DMS153 treated with DMSO at 0.1 percent for 48 hours (cell line): ENCODE measurements around the gene PDC.

ENCODE experiments used
- DNase-seq: peaks from one replicate; lab custom pipeline; 2025; ENCODE audit not compliant: unreplicated experiment; lab: John Stamatoyannopoulos, UW

PDC gene

DNA sequence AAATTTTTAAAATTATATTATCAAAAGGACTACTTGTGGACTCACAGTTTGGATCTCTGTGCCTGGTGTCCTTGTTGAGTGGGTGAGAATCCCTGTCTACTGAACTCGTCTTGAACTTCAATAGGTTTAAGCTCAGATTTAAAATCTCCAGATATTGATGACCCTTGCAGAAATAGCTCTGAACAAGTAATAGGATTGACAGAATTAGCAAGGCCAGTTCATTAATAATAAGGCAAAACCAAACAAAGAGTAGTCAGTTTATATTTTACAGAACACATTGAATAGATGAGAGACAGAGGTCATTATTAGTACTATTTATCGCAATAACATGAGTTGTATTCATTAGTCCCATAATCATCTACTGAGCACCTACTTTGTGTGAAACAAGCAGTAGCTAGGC is at the start of gene PDC:
PDC (minus strand) TSS at position 101 of the 400 bp plus-strand sequence. CDS start 11,655 bp downstream, outside the sequence.
- DNase-seq: no peak

DNA sequence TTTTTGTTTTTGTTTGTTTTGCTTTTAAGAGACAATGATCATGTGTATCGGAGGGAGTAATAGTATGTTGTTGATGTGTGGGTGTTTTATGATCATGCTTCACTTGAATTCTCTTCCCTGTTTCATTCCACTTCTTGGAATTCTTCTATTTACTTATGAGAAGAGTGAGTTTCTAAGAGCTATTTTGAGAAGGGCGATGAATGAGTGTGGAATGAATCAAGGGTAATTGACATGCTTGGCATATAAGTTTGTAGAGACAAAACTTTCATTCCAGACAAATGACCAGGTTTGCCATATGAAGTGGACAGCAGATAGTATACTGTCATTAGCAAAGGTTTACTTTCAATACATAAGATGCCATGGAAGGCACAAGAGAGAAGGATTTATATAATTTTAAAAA is 42.3 kb upstream of the PDC start:
- DNase-seq: no peak

DNA sequence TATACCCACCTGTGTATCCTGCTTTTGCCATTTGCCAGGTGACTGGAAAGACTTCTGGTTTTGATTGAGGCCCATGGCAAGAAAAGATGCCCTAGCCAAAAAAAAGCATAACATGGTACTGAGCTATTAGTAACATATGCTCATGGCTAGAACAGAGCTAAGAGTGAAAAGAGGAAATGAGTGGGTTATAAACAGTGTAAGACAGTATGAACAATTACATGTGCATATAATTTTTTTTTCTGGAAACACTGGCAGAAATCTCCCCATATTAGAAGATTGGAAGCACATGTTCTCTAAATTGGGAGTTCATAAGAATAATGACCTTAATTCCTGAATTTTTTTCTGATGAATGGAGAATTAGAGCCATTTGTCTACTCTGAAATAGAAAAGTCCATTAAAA is 41.2 kb upstream of the PDC start:
- DNase-seq: no peak

DNA sequence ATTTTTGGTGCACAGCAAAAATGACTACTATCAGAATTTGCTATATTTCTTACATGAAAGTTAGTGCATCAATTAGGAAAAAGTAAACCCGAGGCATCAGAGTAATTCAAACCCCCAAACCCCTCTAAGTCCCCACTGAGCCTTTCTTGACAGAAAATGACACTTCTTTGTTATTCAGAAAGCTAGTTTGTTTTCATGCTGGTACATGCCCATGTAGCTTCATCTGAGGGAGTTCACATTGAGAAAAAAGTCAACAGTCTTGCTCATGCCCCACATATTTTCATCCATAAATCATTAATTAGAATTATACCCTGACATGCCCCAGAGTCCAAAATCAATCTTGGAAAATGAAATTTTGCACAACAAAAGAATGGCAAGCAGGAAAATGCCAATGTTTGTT is 39.9 kb upstream of the PDC start:
- DNase-seq: no peak

DNA sequence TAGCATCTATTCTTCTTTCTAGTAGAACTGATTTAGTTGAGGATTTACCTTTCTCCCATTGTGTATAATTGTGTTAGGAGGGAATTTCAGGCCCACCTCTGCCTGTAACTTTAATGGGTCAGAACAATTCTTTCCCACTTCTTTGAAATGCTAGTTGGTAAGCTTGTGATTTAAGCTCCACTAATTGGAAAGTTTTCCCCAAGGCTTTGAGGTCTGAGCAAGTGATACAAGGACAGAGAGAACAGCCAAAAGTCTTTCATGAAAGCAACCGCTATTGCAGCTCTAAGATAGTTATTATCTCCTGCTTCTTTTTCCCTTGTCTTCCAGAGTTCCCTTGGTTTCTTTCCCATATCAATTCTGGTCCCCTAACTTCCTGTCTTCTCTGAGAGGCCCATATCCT is 38.7 kb upstream of the PDC start:
- no peak for DNase-seq

DNA sequence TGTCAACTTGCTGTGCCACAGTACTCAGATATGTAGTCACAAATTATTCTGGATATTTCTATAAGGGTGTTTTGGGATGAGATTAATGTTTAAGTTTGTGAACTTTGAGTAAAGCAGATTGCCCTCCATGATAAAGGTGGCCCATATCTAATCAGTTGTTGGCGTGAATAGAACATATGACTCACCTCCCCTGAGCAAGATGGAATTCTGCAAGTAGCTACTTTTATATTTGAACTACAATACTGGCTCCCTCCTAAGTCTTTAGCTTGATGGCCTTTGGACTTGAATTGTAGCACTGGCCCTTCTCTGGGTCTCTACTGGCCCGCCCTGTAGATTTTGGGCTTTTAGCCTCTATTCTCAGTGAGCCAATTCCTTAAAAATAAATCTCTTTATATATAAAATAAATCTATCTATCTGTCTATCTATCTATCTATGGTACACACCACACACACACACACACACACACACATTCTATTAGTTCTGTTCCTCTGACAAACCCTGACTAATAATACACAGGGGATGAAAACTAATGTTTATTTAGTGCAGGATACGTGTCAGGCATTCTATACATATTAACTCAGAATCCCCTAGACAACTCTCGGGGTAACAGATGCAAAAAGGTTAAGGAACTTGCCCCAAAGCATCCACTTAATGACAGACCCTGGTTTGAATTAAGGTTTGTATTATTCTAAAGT is 37.9 kb upstream of the PDC start:
- DNase-seq: no peak

DNA sequence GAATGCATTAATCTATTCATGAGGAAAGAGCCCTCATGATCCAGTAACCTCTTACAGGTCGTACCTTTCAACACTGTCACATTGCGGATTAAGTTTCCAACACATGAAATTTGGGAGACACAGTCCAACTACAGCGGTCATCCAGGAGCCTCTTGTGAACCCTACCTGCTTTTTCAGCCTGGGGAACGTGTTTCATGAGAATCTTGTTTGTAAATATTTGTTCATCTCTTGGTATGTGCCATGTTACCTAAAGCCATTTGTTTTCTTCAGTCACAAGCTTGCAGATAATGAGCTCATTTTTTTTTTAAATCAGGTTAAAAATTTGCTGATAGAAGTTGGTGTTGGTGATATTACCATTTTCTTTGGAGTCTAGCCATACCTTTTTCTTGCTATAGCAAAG is 37.2 kb upstream of the PDC start:
- DNase-seq: no peak

DNA sequence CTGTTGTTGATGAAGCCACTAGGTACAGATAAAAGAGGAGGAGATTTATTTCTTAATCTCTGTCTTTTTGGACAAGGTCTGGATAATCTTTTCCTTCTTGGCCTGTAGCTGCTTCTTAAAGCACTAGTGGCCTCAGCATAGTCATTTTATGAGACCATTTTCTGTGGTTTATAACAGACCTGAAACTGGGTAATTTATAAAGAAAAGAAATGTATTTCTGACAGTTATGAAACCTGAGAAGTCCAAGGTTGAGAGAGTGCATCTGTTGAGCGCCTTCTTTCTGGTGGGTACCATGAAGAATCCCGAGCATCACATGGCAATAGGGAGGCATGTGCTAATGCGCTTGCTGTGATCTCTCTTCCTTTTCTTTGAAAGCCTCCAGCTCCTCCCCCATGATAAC is 36.7 kb upstream of the PDC start:
- DNase-seq: no peak

DNA sequence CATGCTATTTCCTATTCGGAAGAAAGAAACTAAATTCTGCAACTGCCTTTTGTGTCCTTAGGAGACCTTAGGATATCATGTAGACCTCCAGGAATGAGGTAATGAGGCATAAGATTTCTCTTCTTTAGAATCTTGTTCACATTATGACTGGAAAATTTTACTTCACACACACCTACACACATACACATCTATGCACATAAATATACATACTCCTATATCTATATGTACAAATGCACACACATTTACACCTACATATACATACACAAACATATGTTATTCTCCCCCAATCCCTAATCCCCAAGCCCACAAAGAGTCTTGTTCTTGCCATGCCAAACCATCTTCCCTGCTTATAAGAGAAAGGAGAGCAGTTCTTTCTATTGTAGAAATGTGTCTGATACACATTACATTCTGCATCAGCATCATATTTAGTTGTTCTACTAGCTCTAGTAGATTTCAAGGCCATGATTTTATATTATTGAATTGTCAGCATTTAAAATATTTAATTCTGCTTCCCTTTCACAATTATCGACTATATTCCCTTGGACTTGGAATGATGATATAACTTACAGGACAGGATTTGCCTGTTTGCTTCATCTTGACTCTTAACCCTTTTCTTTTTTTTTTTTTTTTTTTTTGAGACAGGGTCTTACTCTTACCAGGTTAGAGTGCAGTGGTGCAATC is 35.4 kb upstream of the PDC start:
- no peak for DNase-seq

DNA sequence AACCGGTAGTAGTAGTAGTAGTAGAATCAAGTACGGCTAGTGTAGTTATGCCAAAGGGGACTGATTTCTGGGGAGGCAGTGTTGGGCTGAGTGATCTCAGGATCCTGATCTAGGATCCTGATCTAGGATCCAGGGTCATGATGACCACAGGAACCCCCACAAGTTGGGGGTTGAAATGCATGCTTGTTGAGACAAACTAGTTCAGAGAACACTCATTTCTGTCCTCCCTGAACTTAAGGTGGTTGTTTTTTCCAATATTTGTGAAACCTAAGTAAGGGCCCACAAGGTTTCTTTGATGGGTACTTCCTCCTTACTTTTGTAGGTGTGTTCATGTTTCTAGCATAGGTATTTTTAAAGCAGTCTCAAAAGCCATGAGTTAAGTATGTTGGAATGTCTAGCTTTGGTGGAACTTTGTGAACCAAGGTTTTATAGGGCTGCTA is 33.9 kb upstream of the PDC start:
- no peak for DNase-seq

DNA sequence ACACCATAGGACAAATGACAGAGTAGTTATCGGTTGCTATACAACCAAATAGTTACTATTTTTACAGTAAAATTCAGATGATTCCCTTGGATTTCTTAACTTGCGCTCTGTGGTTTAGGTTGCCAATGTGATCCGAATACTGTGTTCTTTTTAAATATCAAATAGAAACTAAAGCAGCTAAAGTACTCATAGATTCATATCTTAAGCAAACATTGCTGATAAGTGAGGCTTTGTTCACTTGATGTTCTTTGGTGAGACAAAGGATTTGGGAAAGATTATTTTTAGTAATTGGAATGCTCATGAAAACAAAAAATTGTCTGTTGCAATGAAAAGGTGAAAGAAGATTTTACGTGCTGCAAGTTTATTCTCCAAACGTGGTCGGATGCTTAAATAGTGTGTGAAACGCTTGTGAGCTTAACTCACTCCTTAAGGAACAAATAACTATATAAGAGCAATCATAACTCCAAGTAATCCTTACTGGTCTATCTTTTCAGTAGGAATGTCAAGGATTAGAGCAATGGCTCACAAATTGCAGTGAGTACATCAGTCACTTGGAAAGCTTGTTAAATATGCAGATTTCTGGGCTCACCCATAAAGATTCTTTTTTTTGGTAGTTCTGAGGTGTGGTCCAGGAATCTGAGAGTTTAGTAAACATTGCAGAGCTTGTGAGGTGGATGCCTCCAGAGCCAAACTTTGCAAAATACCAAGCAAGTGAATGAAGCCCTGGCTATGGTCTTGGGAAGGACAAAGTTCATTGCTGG is 31.8 kb upstream of the PDC start:
- DNase-seq: no peak

DNA sequence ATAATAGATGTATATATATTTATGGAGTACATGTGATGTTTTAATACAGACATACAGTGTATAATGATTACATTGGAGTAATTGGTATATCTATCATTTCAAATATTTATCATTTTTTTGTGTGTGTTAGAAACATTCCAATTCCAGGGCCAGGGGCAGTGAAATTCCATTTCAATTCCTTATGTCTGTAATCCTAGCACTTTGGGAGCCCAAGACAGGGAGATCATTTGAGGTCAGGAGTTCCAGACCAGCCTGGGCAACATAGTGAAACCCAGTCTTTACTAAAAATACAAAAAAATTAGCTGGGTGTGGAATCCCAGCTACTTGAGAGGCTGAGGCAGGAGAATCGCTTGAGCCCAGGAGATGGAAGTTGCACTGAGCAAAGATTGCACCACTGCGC is 30.4 kb upstream of the PDC start:
- DNase-seq: no peak

DNA sequence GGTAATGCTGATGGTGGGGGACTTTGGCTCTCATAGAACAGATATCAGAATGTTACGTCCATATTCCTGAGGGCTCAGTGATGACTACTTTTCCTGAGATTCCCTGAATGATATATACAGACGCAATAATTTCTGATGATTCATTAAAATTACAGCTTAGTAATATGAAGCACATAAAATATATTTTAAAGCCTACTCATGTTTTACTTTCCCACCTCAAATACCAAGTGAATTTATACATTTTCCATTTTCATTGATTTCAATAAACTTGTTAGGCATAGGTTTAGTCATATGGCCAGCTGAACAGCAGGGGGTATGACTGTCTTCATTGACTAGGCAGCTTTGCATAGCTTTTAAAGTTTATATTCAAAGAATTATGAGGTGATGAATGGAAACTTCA is 26.2 kb upstream of the PDC start:
- DNase-seq: no peak

DNA sequence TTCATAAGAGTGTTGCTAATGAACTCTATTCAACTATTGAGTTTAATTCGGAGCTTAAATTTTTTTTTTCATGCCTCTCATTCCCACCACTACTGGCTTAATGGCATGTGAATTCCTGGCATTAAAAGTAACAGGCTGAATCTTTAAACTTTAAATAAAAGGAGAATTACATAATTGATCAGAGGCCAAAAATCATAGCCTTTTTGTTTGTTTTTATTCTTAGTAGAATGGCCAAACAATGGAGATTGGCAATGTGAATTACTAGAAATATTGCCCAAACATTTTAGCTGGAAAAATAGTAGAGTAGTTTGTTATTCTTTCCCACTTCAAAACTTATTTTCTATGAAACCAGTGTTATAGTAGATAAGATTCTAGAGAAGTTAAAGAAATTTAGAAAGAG is 25.1 kb upstream of the PDC start:
- DNase-seq: no peak

DNA sequence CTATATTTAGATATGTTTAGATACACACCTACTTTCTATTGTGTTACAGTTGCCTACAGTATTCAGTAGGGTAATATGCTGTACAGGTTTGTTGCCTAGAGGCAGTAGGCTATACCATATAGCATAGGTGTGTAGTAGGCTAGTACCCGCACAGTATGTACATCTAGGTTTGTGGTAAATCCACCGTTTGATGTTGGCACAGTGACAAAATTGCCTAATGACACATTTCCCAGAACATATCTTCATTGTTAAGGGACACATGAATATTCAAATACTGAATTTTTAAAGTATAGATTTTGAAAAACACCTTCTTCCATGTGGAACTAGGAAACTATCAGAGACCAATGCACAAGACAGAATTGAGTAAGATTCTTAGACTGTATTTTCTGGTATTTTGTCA is 22.6 kb upstream of the PDC start:
- DNase-seq: no peak

DNA sequence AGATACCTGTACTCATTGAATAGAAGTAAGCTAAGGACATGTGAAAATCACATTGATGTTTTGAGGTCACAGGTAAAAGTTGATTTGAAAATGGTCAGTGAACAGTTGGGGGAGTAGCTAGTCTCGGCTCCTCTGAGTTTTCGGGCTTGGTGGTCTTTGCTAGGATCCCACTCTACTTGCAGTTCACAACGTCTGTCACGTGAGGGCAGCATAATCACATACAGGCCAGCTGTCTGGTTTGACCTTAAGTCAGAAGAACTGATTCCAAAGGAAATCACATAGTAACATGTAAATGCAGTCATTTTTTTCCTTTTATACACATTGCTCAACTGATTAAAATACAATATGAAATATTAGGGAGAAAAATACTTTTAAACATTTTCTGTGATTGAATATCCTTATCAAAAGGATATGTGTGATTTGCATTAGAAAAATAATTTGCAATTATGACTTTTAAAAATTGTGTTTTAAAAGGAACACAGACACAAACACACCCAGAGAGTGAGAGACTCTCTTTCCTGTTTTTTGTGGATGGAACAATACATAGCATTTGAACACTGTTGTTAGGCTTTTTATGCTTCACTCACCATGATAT is 21.8 kb upstream of the PDC start:
- DNase-seq: peak; percentile 23

DNA sequence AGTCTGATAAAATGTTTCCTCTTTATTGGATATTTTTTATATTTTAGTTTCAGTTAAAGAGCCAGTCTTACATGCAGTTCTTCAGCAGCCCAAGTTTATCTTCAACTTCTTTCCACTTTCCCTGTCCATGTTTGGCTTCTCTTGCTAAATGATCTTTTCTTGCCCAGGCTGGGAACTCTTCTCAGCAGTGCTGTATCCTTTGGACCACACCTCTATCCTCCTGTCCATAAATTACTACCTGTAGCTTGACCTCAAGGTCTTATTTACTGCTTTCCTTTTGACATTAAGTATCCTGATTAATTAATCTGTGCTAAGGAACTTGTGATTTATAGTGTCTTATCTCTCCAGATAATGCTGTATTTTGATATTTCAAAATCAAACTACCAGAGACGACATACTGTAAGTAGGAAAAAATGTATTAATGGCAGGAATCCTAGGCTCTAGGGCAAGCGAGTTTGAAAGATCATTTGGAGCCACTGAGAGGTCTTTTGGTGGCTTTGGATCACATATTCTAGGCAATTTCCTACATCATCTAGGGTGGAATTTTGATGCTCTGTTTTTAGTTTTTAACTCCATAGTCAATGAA is 20.5 kb upstream of the PDC start:
- DNase-seq: no peak

DNA sequence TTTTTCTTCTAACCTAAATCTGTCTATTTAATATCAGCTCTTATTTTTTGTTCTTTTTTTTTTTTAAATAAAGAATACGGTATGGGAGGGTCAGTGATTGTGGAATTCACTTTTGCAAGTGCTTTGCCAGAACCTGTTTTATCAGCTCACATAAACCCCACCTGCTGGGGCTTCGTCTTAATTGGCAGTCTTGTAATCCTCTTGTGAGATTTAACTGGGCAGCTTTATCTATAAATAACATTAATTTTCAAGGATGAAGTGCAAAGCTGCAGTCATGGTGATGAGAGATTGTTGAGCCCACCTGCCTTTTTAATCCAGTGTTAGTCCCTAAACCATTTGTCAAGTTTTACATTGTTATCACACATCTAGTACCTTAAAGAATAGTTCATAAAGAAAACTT is 18.2 kb upstream of the PDC start:
- no peak for DNase-seq

DNA sequence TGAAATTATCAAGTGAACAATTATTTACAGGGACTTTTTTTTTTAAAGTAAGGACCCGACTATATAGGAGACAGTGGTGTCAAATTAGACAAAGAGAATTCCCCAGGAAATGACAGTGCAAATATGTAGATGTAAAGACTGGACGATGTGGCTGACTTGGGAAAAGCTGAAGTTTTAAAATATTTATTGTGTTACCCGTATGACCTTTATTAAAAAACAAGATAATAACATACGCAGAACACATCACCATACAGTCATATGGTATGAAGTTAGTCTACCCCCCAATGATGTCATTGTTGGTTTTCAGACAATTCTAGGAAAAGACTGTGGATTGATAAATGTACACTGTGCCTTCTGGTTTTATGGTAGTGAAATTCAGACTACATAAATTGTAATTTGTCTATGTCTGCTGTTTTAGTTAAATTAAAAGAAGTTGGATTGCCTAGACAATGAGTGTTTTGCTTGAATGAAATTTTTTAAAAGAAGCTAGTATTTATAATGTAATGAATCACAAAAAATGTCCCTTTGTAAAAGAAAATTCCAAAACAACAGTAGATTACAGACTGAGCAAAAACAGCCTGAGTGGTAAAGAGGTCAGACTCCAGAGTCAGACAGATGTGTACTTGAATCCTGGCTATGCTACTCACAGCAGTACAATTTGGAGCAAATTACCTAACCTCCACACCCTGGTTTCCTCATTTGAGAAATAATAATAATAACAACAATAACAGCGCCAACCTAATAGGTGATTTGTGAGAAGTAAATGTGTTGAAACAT is 15.5 kb upstream of the PDC start:
- DNase-seq: no peak

DNA sequence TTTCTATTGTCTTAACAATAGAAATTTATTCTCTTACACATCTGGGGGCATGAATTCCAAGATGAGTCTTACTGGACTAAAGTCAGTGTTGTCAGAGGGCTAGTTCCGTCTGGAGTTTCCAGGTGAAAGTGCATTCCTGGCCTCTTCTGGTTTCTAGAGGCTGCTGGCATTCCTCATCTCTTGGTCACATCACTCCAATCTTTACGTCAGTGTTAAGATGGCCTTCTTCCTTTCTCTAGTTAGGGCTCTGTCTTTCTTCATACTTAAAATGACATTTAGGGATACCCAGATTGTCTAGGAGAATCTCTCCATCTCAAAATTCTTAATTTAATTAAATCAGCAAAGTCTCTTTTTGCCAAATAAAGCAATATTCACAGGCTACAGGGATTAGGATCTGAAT is 13.3 kb upstream of the PDC start:
- no peak for DNase-seq

DNA sequence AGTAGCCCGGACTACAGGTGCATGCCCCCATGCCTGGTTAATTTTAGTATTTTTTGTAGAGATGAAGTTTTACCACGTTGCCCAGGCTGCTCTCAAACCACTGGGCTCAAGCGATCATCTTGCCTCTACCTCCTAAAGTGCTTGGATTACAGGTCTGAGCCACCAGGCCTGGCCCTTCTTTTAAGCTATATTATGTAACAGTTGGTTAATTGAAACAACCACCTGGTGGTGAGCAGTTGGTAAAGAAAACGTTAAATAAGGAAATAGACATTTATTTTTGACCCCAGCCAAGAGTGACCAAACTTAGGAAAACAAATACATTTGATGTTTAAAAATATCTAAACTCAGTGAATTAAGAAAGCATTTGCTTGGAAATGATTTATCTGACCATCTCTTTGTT is 12.1 kb upstream of the PDC start:
- DNase-seq: no peak
